ENCODE measurements around the gene FCN1. TPM values are rescaled to one million over a fixed set of nuclear protein-coding genes. Genes with fewer than 3 reads are reported as not detected.

Gene FCN1
- total RNA-seq, result not detected

DNA sequence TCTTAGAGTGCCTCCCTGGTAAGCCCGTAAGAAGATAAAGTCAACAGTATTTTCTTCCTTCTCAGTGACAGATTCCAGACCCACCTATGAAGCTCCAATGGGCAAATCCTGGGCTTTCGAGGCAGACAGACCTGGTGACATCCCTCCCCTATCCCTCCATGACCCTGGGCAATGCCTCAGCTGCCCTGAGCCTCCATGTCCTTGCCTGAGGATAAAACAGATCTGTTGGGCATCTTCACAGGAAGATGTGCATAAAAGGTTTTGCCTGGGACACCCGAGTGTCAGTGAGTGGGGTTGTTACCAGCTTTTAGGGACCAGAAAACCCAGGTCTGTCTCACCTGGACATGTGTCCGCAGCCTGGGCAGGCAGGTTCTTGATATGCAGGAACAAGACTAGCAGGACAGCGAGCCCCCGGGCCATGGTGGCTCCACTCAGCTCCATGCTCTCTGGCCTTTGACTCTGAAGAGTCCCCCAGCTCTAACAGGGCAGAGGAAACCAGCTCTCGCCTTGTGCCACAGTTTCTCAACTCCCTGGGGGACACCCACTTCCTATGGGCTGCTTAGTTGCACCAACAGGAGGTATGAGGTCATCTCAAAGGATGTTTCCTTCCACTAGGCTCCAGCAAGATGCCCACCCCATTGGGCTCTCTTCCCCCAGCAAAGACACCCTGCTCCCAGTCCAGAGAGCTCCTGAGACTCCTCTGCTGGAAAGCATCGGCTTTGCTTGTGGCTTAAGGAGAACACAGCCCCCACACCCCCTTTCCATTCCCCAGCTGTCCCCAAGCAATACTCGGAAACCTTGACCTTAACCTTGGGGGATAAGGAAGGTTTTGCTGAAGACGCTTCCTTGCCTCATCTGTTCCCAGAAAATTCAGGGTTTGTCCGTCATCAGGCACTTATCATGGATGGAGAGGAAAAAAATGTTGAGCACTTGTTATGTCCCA lies at the start of gene FCN1:
FCN1 (minus strand) TSS at position 482 of the 943 bp plus-strand sequence; CDS start at position 441, 41 bp downstream.
- no peaks in the 10 kb centered on the region for H3K27me3 Mint-ChIP-seq (ENCODE audit: low read depth)
- H3K4me1 Mint-ChIP-seq (ENCODE audit: low read depth), result no peaks in the 10 kb centered on the region
- no peak within 1 kb of the TSS for H3K27ac Mint-ChIP-seq
- peaks cover 0 to 4% of the 10 kb centered on the region in 2 donors for H3K9me3 Mint-ChIP-seq
- no peak within 1 kb of the TSS for H3K4me3 Mint-ChIP-seq
- ATAC-seq (replicated peaks in 1 of 2) (no peak), DNase-seq (no peak)
- H3K36me3 Mint-ChIP-seq (ENCODE audit: insufficient read depth in 2 of 2), result peaks cover 0 to 3% of the 10 kb centered on the region in 2 donors

DNA sequence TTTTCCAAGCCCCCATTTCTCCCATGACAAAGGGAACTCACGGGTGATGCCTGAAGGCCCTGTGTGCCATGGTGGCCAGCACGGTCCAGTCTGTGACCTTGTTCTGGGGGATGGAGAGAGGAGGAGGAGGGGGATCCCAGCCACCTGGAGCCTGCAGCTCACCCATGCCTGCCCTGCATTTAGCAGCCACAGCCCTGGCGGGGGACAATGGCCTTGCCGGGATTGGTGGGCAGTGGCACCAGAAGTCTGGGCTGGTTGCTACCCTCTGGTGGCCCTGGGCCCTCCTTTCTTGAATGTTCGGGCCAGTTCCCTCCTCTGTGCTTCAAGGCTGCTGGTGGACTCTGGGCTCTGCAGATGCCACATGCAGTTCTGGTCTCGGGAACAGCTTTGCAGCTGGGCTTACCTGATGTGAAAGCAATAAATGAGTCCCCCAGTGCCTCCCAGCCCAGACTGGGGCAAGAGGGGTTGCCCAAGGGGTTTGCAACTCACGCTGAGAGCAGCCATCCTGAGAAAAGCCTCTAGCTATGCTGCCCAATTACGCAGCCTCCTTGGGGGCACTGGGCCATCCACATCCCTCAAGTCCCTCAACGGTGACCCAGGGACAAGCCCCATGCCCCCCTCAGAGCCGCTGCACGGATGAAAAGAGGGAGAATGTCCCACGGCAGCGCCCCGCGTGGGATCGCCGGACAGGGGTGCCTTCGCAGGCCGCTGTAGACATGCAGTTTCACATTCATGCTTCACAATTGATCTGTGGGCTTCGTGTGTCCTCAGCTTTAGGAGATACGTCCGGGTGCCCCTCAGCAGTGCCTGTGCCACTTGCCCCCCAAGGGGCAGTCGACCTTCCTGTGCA lies 49.2 kb upstream of the FCN1 start:
- ATAC-seq (replicated peaks in 1 of 2), result no peak
- Mint-ChIP-seq H3K4me3 (no peak overlapping the region), H3K27ac (no peak overlapping the region), H3K36me3 (ENCODE audit: insufficient read depth in 2 of 2) (no peaks in the 10 kb centered on the region), H3K9me3 (no peaks in the 10 kb centered on the region), H3K4me1 (ENCODE audit: low read depth) (no peaks in the 10 kb centered on the region), H3K27me3 (ENCODE audit: low read depth) (peaks cover 8% of the 10 kb centered on the region)
- no peak for DNase-seq

DNA sequence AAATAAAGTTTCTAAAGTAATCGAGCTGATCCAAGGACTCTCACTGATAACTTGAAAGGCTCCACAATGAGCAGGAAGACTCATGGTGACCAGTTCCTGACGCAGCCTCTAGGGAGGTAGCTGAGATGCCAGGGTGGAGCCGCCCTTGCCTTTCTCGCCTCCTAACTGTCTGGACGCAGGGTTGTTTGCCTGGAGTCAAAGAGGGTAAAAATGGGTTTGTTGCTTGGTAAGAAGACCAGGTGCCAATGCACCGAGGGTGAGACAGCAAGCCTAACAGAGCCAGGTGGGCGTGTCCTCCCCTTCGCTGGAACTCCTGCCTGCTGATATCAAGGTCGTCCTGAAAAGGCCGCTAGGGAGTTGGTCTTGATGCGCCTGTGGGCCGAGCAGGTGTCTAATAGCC lies 48.6 kb upstream of the FCN1 start:
- H3K27me3 Mint-ChIP-seq (ENCODE audit: low read depth), result peaks cover 8% of the 10 kb centered on the region
- no peaks in the 10 kb centered on the region for H3K36me3 Mint-ChIP-seq (ENCODE audit: insufficient read depth in 2 of 2)
- no peak overlapping the region for H3K27ac Mint-ChIP-seq
- no peak overlapping the region for H3K4me3 Mint-ChIP-seq
- H3K9me3 Mint-ChIP-seq, result no peaks in the 10 kb centered on the region
- H3K4me1 Mint-ChIP-seq (ENCODE audit: low read depth), result no peaks in the 10 kb centered on the region
- DNase-seq, result no peak
- ATAC-seq (replicated peaks in 1 of 2), result no peak

DNA sequence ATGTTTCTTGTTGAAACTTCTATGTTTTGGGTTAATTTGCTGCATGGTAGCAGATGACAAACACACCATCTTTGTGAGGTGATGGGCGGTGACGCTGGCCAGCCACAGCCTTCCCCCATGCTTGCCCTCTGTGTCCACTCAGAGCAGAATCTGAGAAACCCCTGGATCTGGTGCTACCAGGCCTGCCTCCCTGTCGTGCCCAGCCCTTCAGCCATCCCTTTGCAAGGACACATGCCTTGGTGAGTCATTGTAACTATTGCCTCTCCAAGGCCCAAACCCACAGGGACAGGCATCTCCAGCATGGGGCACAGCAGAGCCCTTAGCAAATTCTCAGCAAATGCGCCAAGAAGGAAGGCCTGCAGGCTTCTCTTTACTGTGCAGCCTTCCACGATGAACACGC lies 48.1 kb upstream of the FCN1 start:
- no peaks in the 10 kb centered on the region for H3K36me3 Mint-ChIP-seq (ENCODE audit: insufficient read depth in 2 of 2)
- H3K27me3 Mint-ChIP-seq (ENCODE audit: low read depth), result peaks cover 8% of the 10 kb centered on the region
- H3K4me3 Mint-ChIP-seq, result no peak overlapping the region
- no peak overlapping the region for H3K27ac Mint-ChIP-seq
- no peaks in the 10 kb centered on the region for H3K9me3 Mint-ChIP-seq
- DNase-seq (no peak), ATAC-seq (replicated peaks in 1 of 2) (no peak)
- H3K4me1 Mint-ChIP-seq (ENCODE audit: low read depth), result no peaks in the 10 kb centered on the region

DNA sequence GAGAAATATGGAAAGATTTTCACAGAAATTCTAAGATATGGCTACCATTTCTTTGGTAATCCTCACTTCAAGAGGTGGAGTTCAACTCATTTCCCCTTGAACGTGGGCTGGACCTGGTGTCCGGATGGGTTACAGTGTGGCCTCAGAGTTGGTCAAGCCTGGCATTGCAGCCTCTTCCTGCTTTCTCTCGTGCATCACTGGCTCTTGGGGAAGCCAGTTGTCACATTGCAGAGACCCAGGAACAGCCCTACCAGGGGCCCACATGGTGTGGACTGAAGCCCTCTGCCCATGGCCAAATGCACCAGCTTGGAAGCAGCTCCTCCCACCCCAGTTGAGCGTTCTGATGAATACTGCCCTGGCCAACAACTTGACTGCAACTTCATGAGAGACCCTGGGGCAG lies 47.7 kb upstream of the FCN1 start:
- no peaks in the 10 kb centered on the region for H3K4me1 Mint-ChIP-seq (ENCODE audit: low read depth)
- H3K9me3 Mint-ChIP-seq, result no peaks in the 10 kb centered on the region

DNA sequence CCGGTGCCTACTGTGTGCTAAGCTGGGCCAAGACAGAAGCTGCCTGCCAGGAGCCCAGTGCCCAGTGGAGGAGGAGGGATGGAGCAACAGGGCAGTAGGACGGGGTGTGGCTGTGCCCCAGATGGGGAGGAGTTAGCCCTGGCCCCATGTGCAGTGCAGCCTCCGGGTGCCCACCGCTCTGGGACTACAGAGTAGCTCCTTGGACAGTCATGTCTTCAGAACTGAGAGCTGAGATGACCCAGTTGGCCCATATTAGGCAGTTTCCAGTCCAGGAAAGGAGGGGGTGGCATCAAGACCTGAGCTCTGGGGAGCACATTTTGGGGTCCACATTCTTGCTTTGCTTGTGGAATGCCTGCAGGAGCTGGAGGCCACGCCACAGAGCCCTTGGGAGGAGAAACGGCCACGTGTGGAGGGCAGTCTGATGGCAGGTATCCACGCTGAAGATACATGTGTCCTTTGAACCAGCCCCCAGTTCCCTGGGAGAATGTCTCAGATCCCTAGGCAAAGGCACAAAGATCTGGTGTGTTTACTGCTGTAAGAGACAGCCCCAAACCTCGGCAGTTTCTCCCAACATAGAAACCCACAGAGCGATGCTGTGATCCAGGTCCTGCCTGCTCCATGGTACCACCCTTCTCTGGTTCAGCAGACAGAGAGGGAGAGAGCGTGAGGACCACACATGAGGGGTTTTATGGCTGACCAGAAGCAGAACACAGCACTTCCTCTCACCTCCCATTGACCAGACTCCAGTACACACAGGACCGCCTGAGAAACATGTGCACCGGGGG lies 46.8 kb upstream of the FCN1 start:
- H3K36me3 Mint-ChIP-seq (ENCODE audit: insufficient read depth in 2 of 2), result no peaks in the 10 kb centered on the region
- H3K9me3 Mint-ChIP-seq, result no peaks in the 10 kb centered on the region
- H3K4me3 Mint-ChIP-seq, result no peak overlapping the region
- no peaks in the 10 kb centered on the region for H3K27me3 Mint-ChIP-seq (ENCODE audit: low read depth)
- H3K27ac Mint-ChIP-seq, result no peak overlapping the region
- H3K4me1 Mint-ChIP-seq (ENCODE audit: low read depth), result no peaks in the 10 kb centered on the region
- DNase-seq (no peak), ATAC-seq (replicated peaks in 1 of 2) (no peak)

More for the DNA sequence above, 47.7 kb upstream of the FCN1 start:
- Mint-ChIP-seq H3K27ac (no peak overlapping the region), H3K27me3 (ENCODE audit: low read depth) (peaks cover 8% of the 10 kb centered on the region), H3K36me3 (ENCODE audit: insufficient read depth in 2 of 2) (no peaks in the 10 kb centered on the region), H3K4me3 (no peak overlapping the region)
- no peak for DNase-seq
- no peak for ATAC-seq (replicated peaks in 1 of 2)

DNA sequence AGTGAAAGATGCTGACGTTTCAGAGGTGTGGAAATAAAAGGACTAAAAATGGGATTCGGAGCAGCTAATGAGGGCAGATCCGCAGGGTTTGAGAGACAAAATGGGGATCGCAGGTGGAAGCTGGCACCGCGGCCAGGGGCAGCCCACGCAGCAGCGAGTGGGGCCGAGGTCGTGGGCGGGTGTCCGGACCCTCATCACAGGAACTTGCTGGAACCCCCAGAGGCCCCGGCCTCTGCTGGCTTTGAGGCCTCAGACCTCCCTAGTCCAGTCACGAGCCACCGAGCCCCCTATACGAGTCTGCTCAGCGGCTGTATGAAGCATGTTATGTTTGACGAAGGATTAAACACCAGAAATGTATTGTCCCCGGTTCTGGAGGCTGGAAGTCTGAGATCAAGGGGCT lies 45.8 kb upstream of the FCN1 start:
- Mint-ChIP-seq H3K27ac (no peak overlapping the region), H3K4me1 (ENCODE audit: low read depth) (no peaks in the 10 kb centered on the region), H3K9me3 (no peaks in the 10 kb centered on the region), H3K27me3 (ENCODE audit: low read depth) (no peaks in the 10 kb centered on the region), H3K4me3 (no peak overlapping the region), H3K36me3 (ENCODE audit: insufficient read depth in 2 of 2) (no peaks in the 10 kb centered on the region)
- ATAC-seq (replicated peaks in 1 of 2) (no peak), DNase-seq (no peak)

DNA sequence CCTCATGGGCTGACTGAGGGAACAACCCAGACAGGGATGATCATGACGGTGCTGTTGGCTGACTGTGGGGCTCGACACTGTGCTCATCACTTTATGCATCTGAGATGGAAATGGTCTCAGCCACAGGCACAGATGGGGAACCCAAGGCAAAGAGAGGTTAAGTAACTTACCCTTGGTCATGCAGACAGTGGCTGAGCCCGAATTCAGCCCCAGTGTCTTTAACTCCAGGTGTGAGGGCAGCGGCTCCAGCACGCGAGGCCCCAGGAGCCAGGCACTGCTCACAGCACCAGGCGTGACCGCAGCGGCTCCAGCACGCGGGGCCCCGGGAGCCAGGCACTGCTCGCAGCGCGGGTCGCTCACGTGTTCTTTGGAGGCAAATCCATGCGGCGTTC lies 45.3 kb upstream of the FCN1 start:
- ATAC-seq (replicated peaks in 1 of 2), result no peak
- Mint-ChIP-seq H3K27ac (no peak overlapping the region), H3K27me3 (ENCODE audit: low read depth) (no peaks in the 10 kb centered on the region), H3K36me3 (ENCODE audit: insufficient read depth in 2 of 2) (no peaks in the 10 kb centered on the region), H3K4me3 (no peak overlapping the region), H3K9me3 (no peaks in the 10 kb centered on the region), H3K4me1 (ENCODE audit: low read depth) (no peaks in the 10 kb centered on the region)
- no peak for DNase-seq

DNA sequence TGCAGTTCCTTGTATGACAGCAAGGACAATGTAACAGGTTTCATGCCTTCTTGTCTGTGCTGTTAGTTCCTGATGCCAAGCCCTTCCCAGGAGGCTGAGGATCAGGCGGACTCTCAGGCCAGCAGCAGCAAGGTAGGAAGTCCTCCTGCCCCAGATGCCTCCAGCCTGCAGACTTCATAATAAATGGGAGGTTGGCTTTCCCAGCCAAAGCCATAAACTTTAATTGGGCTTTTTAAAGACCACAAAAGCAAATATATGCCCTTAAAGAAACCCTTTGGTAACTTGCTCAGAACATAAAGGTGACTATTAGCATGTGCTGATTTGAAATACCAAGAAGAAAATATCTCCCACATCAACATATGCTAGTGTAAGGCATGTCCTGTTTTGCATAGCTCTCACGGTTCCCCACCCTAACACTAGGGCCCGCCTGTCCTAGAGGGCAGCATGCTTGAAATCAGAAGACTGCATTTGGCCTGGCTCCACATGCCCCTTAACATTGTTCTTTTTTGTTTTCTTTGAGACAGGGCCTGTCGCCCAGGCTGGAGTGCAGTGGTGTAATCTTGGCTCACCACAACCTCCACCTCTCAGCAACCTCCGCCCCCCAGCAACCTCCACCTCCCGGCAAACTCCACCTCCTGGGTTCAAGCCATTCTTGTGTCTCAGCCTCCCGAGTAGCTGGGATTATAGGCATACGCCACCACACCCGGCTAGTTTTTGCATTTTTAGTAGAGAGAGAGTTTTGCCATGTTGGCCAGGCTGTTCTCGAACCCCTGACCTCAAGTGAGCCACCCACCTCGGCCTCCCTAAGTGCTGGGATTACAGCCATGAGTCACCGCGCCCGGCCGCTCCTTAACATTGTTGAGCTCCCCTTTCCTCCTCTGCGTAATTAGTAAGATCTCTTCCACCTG lies 44.6 kb upstream of the FCN1 start:
- H3K9me3 Mint-ChIP-seq, result no peaks in the 10 kb centered on the region
- no peaks in the 10 kb centered on the region for H3K4me1 Mint-ChIP-seq (ENCODE audit: low read depth)
- no peaks in the 10 kb centered on the region for H3K36me3 Mint-ChIP-seq (ENCODE audit: insufficient read depth in 2 of 2)
- no peaks in the 10 kb centered on the region for H3K27me3 Mint-ChIP-seq (ENCODE audit: low read depth)
- no peak for DNase-seq
- no peak overlapping the region for H3K27ac Mint-ChIP-seq
- no peak for ATAC-seq (replicated peaks in 1 of 2)
- H3K4me3 Mint-ChIP-seq, result no peak overlapping the region

DNA sequence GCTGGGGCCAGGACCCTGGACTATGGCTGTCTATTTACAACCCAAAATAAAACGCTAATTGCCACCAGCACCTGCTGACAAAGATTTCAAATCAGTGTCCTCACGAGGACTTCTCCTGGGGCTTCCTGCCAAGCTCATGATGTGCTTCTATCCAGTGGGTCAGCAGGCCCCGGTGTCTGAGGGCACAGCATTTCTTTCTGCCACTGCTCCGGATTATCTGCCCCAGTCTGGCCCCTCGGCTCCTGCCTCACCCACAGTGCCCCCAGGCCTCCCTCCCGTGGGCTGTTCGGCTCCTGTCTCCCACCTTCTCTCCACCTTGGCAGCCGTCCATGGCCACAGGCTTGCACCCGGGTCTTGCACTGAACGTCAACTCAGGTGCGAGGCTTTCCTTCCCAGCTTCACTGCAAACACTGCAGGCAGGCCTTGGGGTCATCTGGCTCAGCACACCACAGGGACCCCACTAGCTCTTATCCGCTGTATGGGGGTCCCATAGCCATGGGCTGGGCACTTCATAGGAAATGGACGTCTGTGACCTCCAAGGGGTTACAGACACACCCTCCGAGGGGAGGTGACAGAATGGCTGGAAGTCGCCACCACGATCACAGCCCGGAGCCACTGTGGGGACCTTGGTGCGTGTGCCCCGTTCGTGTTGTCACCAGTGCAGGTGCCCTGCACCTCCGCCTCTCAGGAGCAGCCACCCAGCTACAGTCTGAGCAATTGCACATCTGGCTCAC lies 43.8 kb upstream of the FCN1 start:
- H3K4me1 Mint-ChIP-seq (ENCODE audit: low read depth), result no peaks in the 10 kb centered on the region
- DNase-seq (no peak), ATAC-seq (replicated peaks in 1 of 2) (no peak)
- H3K4me3 Mint-ChIP-seq, result no peak overlapping the region
- no peaks in the 10 kb centered on the region for H3K27me3 Mint-ChIP-seq (ENCODE audit: low read depth)
- no peaks in the 10 kb centered on the region for H3K36me3 Mint-ChIP-seq (ENCODE audit: insufficient read depth in 2 of 2)
- no peaks in the 10 kb centered on the region for H3K9me3 Mint-ChIP-seq
- no peak overlapping the region for H3K27ac Mint-ChIP-seq

DNA sequence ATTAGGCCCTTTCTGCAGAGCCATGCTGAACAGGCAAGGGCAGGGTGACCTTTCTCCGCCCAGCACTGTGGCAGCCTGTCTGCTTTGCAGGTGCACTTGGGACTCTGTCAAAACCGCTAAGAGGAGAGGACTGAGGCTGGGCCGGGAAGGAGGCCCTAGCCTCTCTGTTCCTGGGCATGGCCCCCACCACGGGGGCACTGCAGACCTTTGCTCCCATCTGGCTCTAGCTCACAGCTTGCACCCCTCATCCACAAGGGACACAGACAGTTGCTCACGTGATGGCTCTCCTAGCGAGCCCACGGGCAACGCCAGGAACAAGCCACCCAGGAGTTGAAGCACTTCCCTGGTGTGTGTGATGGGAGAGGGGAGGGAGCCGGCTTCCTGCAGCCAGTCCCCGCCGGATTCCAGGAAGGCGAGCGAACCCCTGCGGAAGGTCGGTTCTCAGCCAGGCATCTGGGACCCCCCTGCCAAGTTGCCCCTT lies 43.0 kb upstream of the FCN1 start:
- Mint-ChIP-seq H3K27me3 (ENCODE audit: low read depth) (no peaks in the 10 kb centered on the region), H3K4me3 (no peak overlapping the region), H3K27ac (no peak overlapping the region), H3K9me3 (no peaks in the 10 kb centered on the region), H3K4me1 (ENCODE audit: low read depth) (no peaks in the 10 kb centered on the region), H3K36me3 (ENCODE audit: insufficient read depth in 2 of 2) (no peaks in the 10 kb centered on the region)
- ATAC-seq (replicated peaks in 1 of 2) (no peak), DNase-seq (no peak)

DNA sequence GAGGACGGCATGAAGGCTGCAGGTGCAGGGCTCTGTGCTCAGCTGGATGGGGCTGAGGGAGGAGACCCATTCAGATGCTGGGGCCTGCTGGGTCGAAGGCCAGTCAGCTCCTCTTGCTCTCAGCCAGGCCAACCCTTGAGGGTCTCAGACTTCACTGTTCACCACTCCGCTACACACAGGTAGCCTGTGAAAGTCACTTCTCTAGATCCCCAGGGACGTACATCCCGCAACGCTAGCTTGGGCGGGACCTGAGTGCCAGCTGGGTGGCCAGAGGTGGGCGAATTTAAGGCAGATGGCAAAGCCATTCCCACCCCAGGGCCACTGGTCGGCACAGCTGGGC lies 42.2 kb upstream of the FCN1 start:
- H3K27ac Mint-ChIP-seq, result no peak overlapping the region
- no peak for ATAC-seq (replicated peaks in 1 of 2)
- no peaks in the 10 kb centered on the region for H3K4me1 Mint-ChIP-seq (ENCODE audit: low read depth)
- no peaks in the 10 kb centered on the region for H3K27me3 Mint-ChIP-seq (ENCODE audit: low read depth)
- no peaks in the 10 kb centered on the region for H3K9me3 Mint-ChIP-seq
- H3K4me3 Mint-ChIP-seq, result no peak overlapping the region
- H3K36me3 Mint-ChIP-seq (ENCODE audit: insufficient read depth in 2 of 2), result no peaks in the 10 kb centered on the region
- no peak for DNase-seq

Data from activated T-cell treated with anti-CD3 and anti-CD28 coated beads, Interleukin-2, amount 50 U/mL, for 72 hours (primary cell).